PC-3 (cell line): ENCODE results near the gene KIR3DL1. TPM values are rescaled to one million over a fixed set of nuclear protein-coding genes. Genes with fewer than 3 reads are reported as not detected.
"Not testable (repeated sequence)": the region's sequence is repeated elsewhere in the genome, so short reads cannot be mapped to it uniquely, and the experiment has no call there.

ENCODE experiments used
- ATAC-seq: fragments of 200-7000 bp; cut with Tn5 transposase; 2 replicates; pipeline ENCODE4 v1.9.1; 2020; ENCODE audit warnings: mild to moderate bottlenecking, moderate library complexity
- BruUV-seq: library from RNA; stranded (reverse); fragments of 400-500 nt; replicated peaks from 2 replicates; lab custom pipeline; 2021; lab: Mats Ljungman, UMichigan
- CTCF ChIA-PET: fragments of 300-600 bp; sonication (Branson Sonifier 250); formaldehyde crosslinking; loops from one replicate; lab custom pipeline; 2022; ENCODE audit warnings: antibody characterized with exemption; lab: Charles Lee
- POLR2A ChIA-PET: fragments of 300-600 bp; sonication (Branson Sonifier 250); formaldehyde crosslinking; loops from one replicate; lab custom pipeline; 2022; ENCODE audit warnings: antibody characterized with exemption; ENCODE audit not compliant: unreplicated experiment; lab: Charles Lee
- DNase-seq: peaks from one replicate; pipeline ENCODE4 v3.0.0-alpha.2; 2015
- H2AFZ ChIP-seq: fragments of 300-600 bp; sonication (generic); 2 replicates; pipeline ENCODE4 v1.6.0; 2016; ENCODE audit warnings: antibody characterized with exemption, low read length
- H3F3A ChIP-seq: fragments of 300-600 bp; sonication (generic); one replicate; pipeline ENCODE4 v1.6.0; 2017; ENCODE audit warnings: antibody characterized with exemption, low read length, control low read depth, mild to moderate bottlenecking; ENCODE audit not compliant: unreplicated experiment
- H3K27ac ChIP-seq: fragments of 300-600 bp; sonication (generic); 2 replicates; pipeline ENCODE4 v1.5.1; 2016; ENCODE audit warnings: mild to moderate bottlenecking, low read length
- H3K27me3 ChIP-seq: fragments of 300-600 bp; sonication (generic); 2 replicates; pipeline ENCODE4 v1.6.1; 2016; ENCODE audit warnings: low read length, mixed read lengths
- H3K36me3 ChIP-seq: fragments of 300-600 bp; sonication (generic); 2 replicates; pipeline ENCODE4 v1.6.1; 2016; ENCODE audit warnings: low read depth, mixed run types, low read length, mixed read lengths
- H3K4me1 ChIP-seq: fragments of 300-600 bp; sonication (generic); 2 replicates; pipeline ENCODE4 v1.5.1; 2016; ENCODE audit warnings: low read length; ENCODE audit not compliant: insufficient read depth
- H3K4me2 ChIP-seq: fragments of 300-600 bp; sonication (generic); 2 replicates; pipeline ENCODE4 v1.6.0; 2016; ENCODE audit warnings: low read length
- H3K4me3 ChIP-seq: fragments of 300-600 bp; sonication (generic); 2 replicates; pipeline ENCODE4 v1.5.1; 2016; ENCODE audit warnings: mild to moderate bottlenecking, low read length, mixed read lengths
- H3K79me2 ChIP-seq: fragments of 300-600 bp; sonication (generic); 2 replicates; pipeline ENCODE4 v1.6.1; 2017; ENCODE audit warnings: low read length, mixed read lengths
- H3K9ac ChIP-seq: fragments of 300-600 bp; sonication (generic); 2 replicates; pipeline ENCODE4 v1.6.0; 2016; ENCODE audit warnings: mild to moderate bottlenecking, low read length
- H3K9me2 ChIP-seq: fragments of 300-600 bp; sonication (generic); replicated peaks from 2 replicates; pipeline ENCODE4 v1.6.1; 2016; ENCODE audit warnings: mixed run types, low read length, mixed read lengths
- H3K9me3 ChIP-seq: fragments of 300-600 bp; sonication (generic); 2 replicates; pipeline ENCODE4 v1.6.1; 2016; ENCODE audit warnings: low read length, mixed read lengths
- H4K20me1 ChIP-seq: fragments of 300-600 bp; sonication (generic); 2 replicates; pipeline ENCODE4 v1.6.1; 2016; ENCODE audit warnings: low read length, mixed read lengths
- intact Hi-C: fragments of 100-400 bp; cut with micrococcal nuclease; formaldehyde crosslinking; loops from 2 replicates; pipeline ENCODE4 v1.9.0; 2023
- total RNA-seq: library from RNA; depleted of rRNA; stranded (reverse); fragments of >200 nt; gene quantifications from 2 replicates; pipeline ENCODE4 v1.2.3, GENCODE V29; 2014

The KIR3DL1 gene
- total RNA-seq, 1 experiment from 2014 or later, result not detected

- intact Hi-C loops, H3K4me3 ChIP-seq, H3K9me3 ChIP-seq, H3K36me3 ChIP-seq, H2AFZ ChIP-seq, BruUV-seq, ATAC-seq, H4K20me1 ChIP-seq, H3K9me2 ChIP-seq, H3K79me2 ChIP-seq, H3K9ac ChIP-seq, DNase-seq, H3K4me1 ChIP-seq, CTCF ChIA-PET, H3K4me2 ChIP-seq, H3F3A ChIP-seq, POLR2A ChIA-PET, H3K27ac ChIP-seq: not testable (repeated sequence)
- peaks cover 38% of the 10 kb centered on the region for H3K27me3 ChIP-seq
Measured at GRCh38 chr19:54775830-54776229, 40.4 kb upstream of the KIR3DL1 start.

DNA sequence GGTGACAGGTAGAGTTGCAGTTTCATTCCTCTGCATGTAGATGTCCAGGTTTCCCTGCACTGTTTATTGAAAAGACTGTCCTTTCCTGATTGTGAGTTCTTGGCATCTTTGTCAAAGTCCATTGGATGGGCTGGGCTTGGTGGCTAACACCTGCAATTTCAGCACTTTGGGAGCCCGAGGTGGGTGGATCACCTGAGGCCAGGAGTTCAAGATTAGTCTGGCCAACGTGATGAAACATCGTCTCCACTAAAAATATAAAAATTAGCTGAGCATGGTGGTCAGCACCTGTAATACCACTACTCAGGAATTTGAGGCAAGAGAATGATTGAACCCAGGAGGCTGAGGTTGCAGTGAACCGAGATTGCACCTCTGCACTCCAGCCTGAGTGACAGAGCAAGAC lies 38.4 kb upstream of the KIR3DL1 start:
- intact Hi-C loops, result not testable (repeated sequence)

GRCh38 chr19:54778896-54779295 lies 37.4 kb upstream of the KIR3DL1 start:
- H3K9me2 ChIP-seq, H3K4me2 ChIP-seq, H3K4me3 ChIP-seq, H3K4me1 ChIP-seq, H3K9me3 ChIP-seq, H3K27ac ChIP-seq, H3K9ac ChIP-seq, H2AFZ ChIP-seq, DNase-seq, POLR2A ChIA-PET, H3F3A ChIP-seq, H3K36me3 ChIP-seq, H3K79me2 ChIP-seq, BruUV-seq, H4K20me1 ChIP-seq, intact Hi-C loops, CTCF ChIA-PET, ATAC-seq: not testable (repeated sequence)
- H3K27me3 ChIP-seq, result peaks cover 49% of the 10 kb centered on the region

More for the DNA sequence above, 38.4 kb upstream of the KIR3DL1 start:
- H3K9me2 ChIP-seq, H2AFZ ChIP-seq, H3K36me3 ChIP-seq, POLR2A ChIA-PET, H3K4me3 ChIP-seq, ATAC-seq, BruUV-seq, H4K20me1 ChIP-seq, H3K4me1 ChIP-seq, H3F3A ChIP-seq, CTCF ChIA-PET, DNase-seq, H3K9me3 ChIP-seq, H3K79me2 ChIP-seq, H3K4me2 ChIP-seq, H3K9ac ChIP-seq, H3K27ac ChIP-seq: not testable (repeated sequence)
- peaks cover 49% of the 10 kb centered on the region for H3K27me3 ChIP-seq

DNA sequence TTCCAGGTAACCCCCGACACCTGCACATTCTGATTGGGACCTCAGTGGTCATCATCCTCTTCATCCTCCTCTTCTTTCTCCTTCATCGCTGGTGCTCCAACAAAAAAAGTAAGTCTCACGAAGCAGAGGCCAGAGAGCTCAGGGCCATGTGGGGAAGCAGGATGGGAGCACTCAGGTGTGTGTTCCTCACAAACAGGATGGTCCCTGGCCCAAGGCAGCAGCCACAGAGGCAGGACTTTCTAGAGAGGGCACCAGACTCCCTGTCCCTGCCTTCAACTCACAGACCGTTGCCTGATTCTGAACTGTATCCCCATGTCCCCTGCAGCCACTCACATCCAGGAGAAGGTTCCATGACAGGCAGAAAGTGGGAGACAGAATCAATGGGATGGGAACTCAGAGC lies 33.4 kb upstream of the KIR3DL1 start:
- H4K20me1 ChIP-seq, H3K9me3 ChIP-seq, H3K79me2 ChIP-seq, H2AFZ ChIP-seq, H3K4me1 ChIP-seq, ATAC-seq, H3K36me3 ChIP-seq, H3K4me3 ChIP-seq, DNase-seq, H3K9ac ChIP-seq, POLR2A ChIA-PET, intact Hi-C loops, H3K27ac ChIP-seq, H3K9me2 ChIP-seq, H3K4me2 ChIP-seq, CTCF ChIA-PET, H3F3A ChIP-seq, BruUV-seq: not testable (repeated sequence)
- peaks cover 47% of the 10 kb centered on the region for H3K27me3 ChIP-seq

DNA sequence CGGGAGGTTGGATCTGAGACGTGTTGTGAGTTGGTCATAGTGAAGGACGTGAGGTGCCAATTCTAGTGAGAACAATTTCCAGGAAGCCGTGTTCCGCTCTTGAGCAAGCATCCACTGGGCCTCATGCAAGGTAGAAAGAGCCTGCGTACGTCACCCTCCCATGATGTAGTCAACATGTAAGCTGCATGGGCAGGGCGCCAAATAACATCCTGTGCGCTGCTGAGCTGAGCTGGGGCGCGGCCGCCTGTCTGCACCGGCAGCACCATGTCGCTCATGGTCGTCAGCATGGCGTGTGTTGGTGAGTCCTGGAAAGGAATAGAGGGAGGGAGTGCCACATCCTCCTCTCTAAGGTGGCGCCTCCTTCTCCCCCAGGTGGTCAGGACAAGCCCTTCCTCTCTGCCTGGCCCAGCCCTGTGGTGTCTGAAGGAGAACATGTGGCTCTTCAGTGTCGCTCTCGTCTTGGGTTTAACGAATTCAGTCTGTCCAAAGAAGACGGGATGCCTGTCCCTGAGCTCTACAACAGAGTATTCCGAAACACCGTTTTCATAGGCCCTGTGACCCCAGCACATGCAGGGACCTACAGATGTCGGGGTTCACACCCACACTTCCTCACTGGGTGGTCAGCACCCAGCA lies 30.1 kb upstream of the KIR3DL1 start:
- intact Hi-C loops, H3K9ac ChIP-seq, H3K9me3 ChIP-seq, H3K9me2 ChIP-seq, H3K4me2 ChIP-seq, H3F3A ChIP-seq, POLR2A ChIA-PET, ATAC-seq, H3K36me3 ChIP-seq, CTCF ChIA-PET, H2AFZ ChIP-seq, H3K79me2 ChIP-seq, BruUV-seq, DNase-seq, H4K20me1 ChIP-seq, H3K27ac ChIP-seq, H3K4me3 ChIP-seq, H3K4me1 ChIP-seq: not testable (repeated sequence)
- peaks cover 36% of the 10 kb centered on the region for H3K27me3 ChIP-seq

GRCh38 chr19:54788154-54788553 lies 28.1 kb upstream of the KIR3DL1 start:
- peaks cover 26% of the 10 kb centered on the region for H3K27me3 ChIP-seq
- H4K20me1 ChIP-seq, H3K4me1 ChIP-seq, H3K9me2 ChIP-seq, H3K9me3 ChIP-seq, H3K4me3 ChIP-seq, H3F3A ChIP-seq, H3K79me2 ChIP-seq, H3K9ac ChIP-seq, H2AFZ ChIP-seq, H3K27ac ChIP-seq, ATAC-seq, DNase-seq, CTCF ChIA-PET, BruUV-seq, H3K4me2 ChIP-seq, POLR2A ChIA-PET, H3K36me3 ChIP-seq, intact Hi-C loops: not testable (repeated sequence)
